Neural cell (in vitro differentiated cells): Measurements from ENCODE around the gene EMC10. TPM values are rescaled to one million over a fixed set of nuclear protein-coding genes. Genes with fewer than 3 reads are reported as not detected.

Experiments used
- H2AFZ ChIP-seq: fragments of 200-600, 300-800 bp; sonication (generic), shearing (Covaris generic); 2 replicates; pipeline ENCODE4 v1.6.0; 2014; ENCODE audit warnings: low read depth, mild to moderate bottlenecking, antibody characterized with exemption, low read length, moderate library complexity
- H3F3A ChIP-seq: fragments of 200-600 bp; shearing (Covaris generic); 2 replicates; pipeline ENCODE4 v1.6.1; 2016; ENCODE audit warnings: mild to moderate bottlenecking, moderate library complexity, mixed read lengths, antibody characterized with exemption, low read length; ENCODE audit not compliant: insufficient read depth, poor library complexity, severe bottlenecking
- H3K27ac ChIP-seq: fragments of 200-600, 300-800 bp; sonication (generic), shearing (Covaris generic); 2 replicates; pipeline ENCODE4 v1.5.1; 2014; ENCODE audit warnings: mild to moderate bottlenecking, low read length, moderate library complexity
- H3K27me3 ChIP-seq: fragments of 300-800, 200-600 bp; sonication (generic), shearing (Covaris generic); 2 replicates; pipeline ENCODE4 v1.6.0; 2014; ENCODE audit warnings: mild to moderate bottlenecking, low read depth, low read length, moderate library complexity; ENCODE audit not compliant: insufficient read depth
- H3K36me3 ChIP-seq: fragments of 300-800, 200-600 bp; sonication (generic), shearing (Covaris generic); 2 replicates; pipeline ENCODE4 v1.5.1; 2014; ENCODE audit warnings: mild to moderate bottlenecking, antibody characterized with exemption, low read length, moderate library complexity; ENCODE audit not compliant: insufficient read depth
- H3K4me2 ChIP-seq: fragments of 300-800, 200-600 bp; sonication (generic), shearing (Covaris generic); 2 replicates; pipeline ENCODE4 v1.6.0; 2014; ENCODE audit warnings: mild to moderate bottlenecking, low read length
- H3K4me3 ChIP-seq: fragments of 300-800, 200-600 bp; sonication (generic), shearing (Covaris generic); 2 replicates; pipeline ENCODE4 v1.5.1; 2014; ENCODE audit warnings: mild to moderate bottlenecking, low read length, moderate library complexity
- H3K79me2 ChIP-seq: fragments of 200-600 bp; shearing (Covaris generic); replicated peaks from 2 replicates; pipeline ENCODE4 v1.6.0; 2014; ENCODE audit warnings: mild to moderate bottlenecking, low read length, moderate library complexity; ENCODE audit not compliant: insufficient read depth
- H3K9ac ChIP-seq: fragments of 300-800, 200-600 bp; sonication (generic), shearing (Covaris generic); 2 replicates; pipeline ENCODE4 v1.6.1; 2016; ENCODE audit warnings: mild to moderate bottlenecking, low read length, mixed read lengths
- H3K9me2 ChIP-seq: fragments of 200-600 bp; shearing (Covaris generic); 2 replicates; pipeline ENCODE4 v1.6.1; 2016; ENCODE audit warnings: mild to moderate bottlenecking, low read length, mixed read lengths; ENCODE audit not compliant: insufficient read depth
- H3K9me3 ChIP-seq: fragments of 200-600, 300-800 bp; sonication (generic), shearing (Covaris generic); 2 replicates; pipeline ENCODE4 v1.6.1; 2016; ENCODE audit warnings: mild to moderate bottlenecking, mixed run types, low read length, moderate library complexity, mixed read lengths
- H4K20me1 ChIP-seq: fragments of 200-600 bp; shearing (Covaris generic); 2 replicates; pipeline ENCODE4 v1.6.1; 2016; ENCODE audit warnings: mild to moderate bottlenecking, mixed run types; ENCODE audit not compliant: insufficient read depth
- CTCF ChIP-seq: fragments of 450-650 bp; IDR thresholded peaks from 2 replicates; pipeline ENCODE4 v1.5.1; 2014; ENCODE audit warnings: antibody characterized with exemption, mild to moderate bottlenecking, moderate library complexity; ENCODE audit not compliant: poor library complexity, severe bottlenecking
- EP300 ChIP-seq: fragments of 450-650 bp; conservative IDR thresholded peaks from 2 replicates; pipeline ENCODE4 v1.6.1; 2014; ENCODE audit warnings: antibody characterized with exemption, mild to moderate bottlenecking, moderate library complexity; ENCODE audit not compliant: poor library complexity, severe bottlenecking
- EZH2 ChIP-seq: fragments of 200-600, 300-800 bp; shearing (Covaris generic), sonication (generic); IDR thresholded peaks from 2 replicates; pipeline ENCODE4 v1.6.1; 2014; ENCODE audit warnings: antibody characterized with exemption, low read length, borderline replicate concordance, mild to moderate bottlenecking; ENCODE audit not compliant: insufficient read depth, poor library complexity, severe bottlenecking
- MXI1 ChIP-seq: fragments of 450-650 bp; conservative IDR thresholded peaks from 2 replicates; pipeline ENCODE4 v1.6.1; 2014; ENCODE audit warnings: antibody characterized with exemption, mild to moderate bottlenecking; ENCODE audit not compliant: poor library complexity, severe bottlenecking
- POLR2AphosphoS5 ChIP-seq: IDR thresholded peaks from 2 replicates; pipeline ENCODE4 v1.6.1; 2012
- RAD21 ChIP-seq: fragments of 450-650 bp; conservative IDR thresholded peaks from 2 replicates; pipeline ENCODE4 v1.6.1; 2014; ENCODE audit warnings: antibody characterized with exemption, mild to moderate bottlenecking, moderate library complexity
- REST ChIP-seq: IDR thresholded peaks from 2 replicates; pipeline ENCODE4 v1.6.1; 2012; ENCODE audit warnings: borderline replicate concordance
- SMC3 ChIP-seq: fragments of 450-650 bp; conservative IDR thresholded peaks from 2 replicates; pipeline ENCODE4 v1.6.1; 2014; ENCODE audit warnings: antibody characterized with exemption, mild to moderate bottlenecking, moderate library complexity; ENCODE audit not compliant: poor library complexity
- TAF1 ChIP-seq: IDR thresholded peaks from 2 replicates; pipeline ENCODE4 v1.6.1; 2012; ENCODE audit warnings: low read depth
- polyA plus RNA-seq: library from polyadenylated mRNA; depleted of rRNA; stranded (reverse); fragments of >200 nt; gene quantifications from 2 replicates; pipeline ENCODE4 v1.2.3, GENCODE V29; 2014

EMC10 gene
- polyA plus RNA-seq, 1 donor from 2014 or later, result 233 TPM

GRCh38 chr19:50511069-50511822, 34.9 kb downstream of the EMC10 start, which contains the start of gene JOSD2:
Gene JOSD2, minus strand, starts transcription at chr19:50511191. Its CDS starts 760 bp downstream, at chr19:50510431.
- peak within 1 kb of the TSS; percentile 100 for H3K27ac ChIP-seq
- H3K27me3 ChIP-seq, result no peaks in the 10 kb centered on the region
- peak within 1 kb of the TSS; percentile 36 for H2AFZ ChIP-seq
- H3K4me2 ChIP-seq, result peak within 1 kb of the TSS; percentile 81
- H4K20me1 ChIP-seq, result no peaks in the 10 kb centered on the region
- no peaks in the 10 kb centered on the region for H3K36me3 ChIP-seq
- H3K79me2 ChIP-seq, result no peaks in the 10 kb centered on the region
- no peaks in the 10 kb centered on the region for H3F3A ChIP-seq
- no peak for TF ChIP-seq EP300
- peak; percentile 27 for TF ChIP-seq CTCF
- peak; percentile 42 for TF ChIP-seq REST
- TF ChIP-seq SMC3, result no peak
- peak; percentile 77 for TF ChIP-seq POLR2AphosphoS5
- TF ChIP-seq TAF1, result no peak
- TF ChIP-seq EZH2, result no peak
- TF ChIP-seq RAD21, result peak; percentile 49
- TF ChIP-seq MXI1, result peak; percentile 92
- no peaks in the 10 kb centered on the region for H3K9me3 ChIP-seq
- peak within 1 kb of the TSS; percentile 95 for H3K9ac ChIP-seq
- H3K9me2 ChIP-seq, result no peaks in the 10 kb centered on the region
- H3K4me3 ChIP-seq, result peak within 1 kb of the TSS; percentile 69

- TF ChIP-seq RAD21 (no peak), CTCF (no peak), MXI1 (no peak), SMC3 (no peak), EZH2 (no peak), EP300 (no peak), POLR2AphosphoS5 (no peak), REST (no peak), TAF1 (no peak)
Observed at GRCh38 chr19:50512112-50512998, 36.0 kb downstream of the EMC10 start.

More at GRCh38 chr19:50512112-50512998, 36.0 kb downstream of the EMC10 start:
- H3K4me3 ChIP-seq, result peak overlapping the region; percentile 69
- H3F3A ChIP-seq, result no peaks in the 10 kb centered on the region
- no peaks in the 10 kb centered on the region for H3K27me3 ChIP-seq
- H3K79me2 ChIP-seq, result no peaks in the 10 kb centered on the region
- no peaks in the 10 kb centered on the region for H3K36me3 ChIP-seq
- peak overlapping the region; percentile 100 for H3K27ac ChIP-seq
- H3K9ac ChIP-seq, result peak overlapping the region; percentile 95
- H3K9me3 ChIP-seq, result no peaks in the 10 kb centered on the region
- no peaks in the 10 kb centered on the region for H3K9me2 ChIP-seq
- H3K4me2 ChIP-seq, result peak overlapping the region; percentile 12
- H2AFZ ChIP-seq, result no peak overlapping the region
- no peaks in the 10 kb centered on the region for H4K20me1 ChIP-seq
